CD4-positive, alpha-beta T cell (primary cell): Measurements from ENCODE around the gene ADSS1. TPM values are rescaled to one million over a fixed set of nuclear protein-coding genes. Genes with fewer than 3 reads are reported as not detected.
"Not testable (repeated sequence)": the region's sequence is repeated elsewhere in the genome, so short reads cannot be mapped to it uniquely, and the experiment has no call there.

Experiments used
- ATAC-seq: fragments of 200-7000 bp; cut with Tn5 transposase; one replicate; pipeline ENCODE4 v1.10.0; 2022; ENCODE audit warnings: mild to moderate bottlenecking; ENCODE audit not compliant: poor library complexity
- CTCF ChIA-PET: fragments of 350-600 bp; sonication (Branson Sonifier 250); formaldehyde crosslinking; loops from one replicate; lab custom pipeline; 2021; ENCODE audit warnings: antibody characterized with exemption, inconsistent platforms; lab: Charles Lee
- POLR2A ChIA-PET: fragments of 350-600 bp; sonication (Branson Sonifier 250); formaldehyde crosslinking; loops from one replicate; lab custom pipeline; 2021; ENCODE audit warnings: antibody characterized with exemption, inconsistent platforms; lab: Charles Lee
- DNase-seq, 14 experiments: peaks; one replicate each; pipeline ENCODE4 v3.0.0-alpha.2; 2013 to 2020; ENCODE audit warnings: mixed read lengths in 2 of 14
- H3K27ac ChIP-seq, 2 donors: one replicate each; pipeline versions ENCODE4 v1.5.1 to v1.7.0; 2013; ENCODE audit warnings: low read length in 2 of 2, low read depth in 1 of 2, mild to moderate bottlenecking in 1 of 2
- H3K27me3 ChIP-seq, 2 experiments: 1 replicate in 1 of 2; 2 replicates in 1 of 2; pipeline versions ENCODE4 v1.6.1 to v1.7.0; 2013; ENCODE audit warnings: low read length in 2 of 2, control low read depth in 1 of 2, mild to moderate bottlenecking in 1 of 2, moderate library complexity in 1 of 2; ENCODE audit not compliant: insufficient read depth in 2 of 2, control insufficient read depth in 1 of 2
- H3K36me3 ChIP-seq: one replicate; pipeline ENCODE4 v1.6.1; 2013; ENCODE audit warnings: low read length, control low read depth; ENCODE audit not compliant: insufficient read depth
- H3K4me1 ChIP-seq: one replicate; pipeline ENCODE4 v1.6.1; 2013; ENCODE audit warnings: low read length, control low read depth; ENCODE audit not compliant: insufficient read depth
- H3K4me3 ChIP-seq: one replicate; pipeline ENCODE4 v1.5.1; 2013; ENCODE audit warnings: mild to moderate bottlenecking, low read length, moderate library complexity
- H3K9me3 ChIP-seq, 2 experiments: 1 replicate in 1 of 2; 2 replicates in 1 of 2; pipeline versions ENCODE4 v1.6.1 to v1.7.0; 2013; ENCODE audit warnings: low read length in 2 of 2, mild to moderate bottlenecking in 2 of 2, control low read depth in 1 of 2, moderate library complexity in 1 of 2; ENCODE audit not compliant: control insufficient read depth in 1 of 2, insufficient read depth in 1 of 2
- H3K27ac Mint-ChIP-seq: one replicate; pipeline ENCODE4 v1.8.0; 2020; ENCODE audit warnings: mixed read lengths
- H3K27me3 Mint-ChIP-seq: one replicate; pipeline ENCODE4 v1.8.0; 2021; ENCODE audit warnings: mixed read lengths
- H3K36me3 Mint-ChIP-seq: one replicate; pipeline ENCODE4 v1.8.0; 2021; ENCODE audit warnings: low read depth, mixed read lengths
- H3K4me1 Mint-ChIP-seq: one replicate; pipeline ENCODE4 v1.8.0; 2021; ENCODE audit warnings: low read depth, mixed read lengths
- H3K4me3 Mint-ChIP-seq: one replicate; pipeline ENCODE4 v1.8.0; 2020; ENCODE audit warnings: mild to moderate bottlenecking, mixed read lengths
- H3K9me3 Mint-ChIP-seq: one replicate; pipeline ENCODE4 v1.8.0; 2020; ENCODE audit warnings: mixed read lengths
- intact Hi-C, 2 experiments: fragments of 100-400 bp; cut with DNase I in 1 of 2; cut with micrococcal nuclease in 1 of 2; formaldehyde crosslinking; loops; one replicate each; pipeline versions ENCODE4 v1.15.1 to v1.9.0; 2023 to 2025; cut with DNase I, micrococcal nuclease
- total RNA-seq, 174 experiments: library from RNA in 2 of 174; stranded (reverse) in 2 of 174; gene quantifications; one replicate each; pipeline ENCODE4 v1.2.3 and lab custom pipeline; 2021 to 2026
- TF ChIP-seq, protein P1 (sequence below): fragments of 200-600 bp; IDR thresholded peaks from one replicate; pipeline ENCODE4 v1.8.0; 2022; ENCODE audit warnings: antibody characterized with exemption, mild to moderate bottlenecking

ADSS1 gene
- total RNA-seq, 2 experiments from 2014 or later: 2.0 to 2.7 TPM

- intact Hi-C loops: no loop called here
- CTCF ChIA-PET: no interaction called here
- no peaks in the 10 kb centered on the region for H3K36me3 Mint-ChIP-seq
- Histone ChIP-seq H3K27me3 (peaks cover 0 to 4% of the 10 kb centered on the region in 2 experiments), H3K27ac (no peak overlapping the region), H3K4me1 (peaks cover 17% of the 10 kb centered on the region), H3K9me3 (peaks cover 0 to 4% of the 10 kb centered on the region in 2 experiments), H3K36me3 (no peaks in the 10 kb centered on the region), H3K4me3 (no peak overlapping the region)
- no peak overlapping the region for H3K27ac Mint-ChIP-seq
- no peaks in the 10 kb centered on the region for H3K27me3 Mint-ChIP-seq
- ATAC-seq (no peak), DNase-seq (no peak)
- TF ChIP-seq, protein P1, sequence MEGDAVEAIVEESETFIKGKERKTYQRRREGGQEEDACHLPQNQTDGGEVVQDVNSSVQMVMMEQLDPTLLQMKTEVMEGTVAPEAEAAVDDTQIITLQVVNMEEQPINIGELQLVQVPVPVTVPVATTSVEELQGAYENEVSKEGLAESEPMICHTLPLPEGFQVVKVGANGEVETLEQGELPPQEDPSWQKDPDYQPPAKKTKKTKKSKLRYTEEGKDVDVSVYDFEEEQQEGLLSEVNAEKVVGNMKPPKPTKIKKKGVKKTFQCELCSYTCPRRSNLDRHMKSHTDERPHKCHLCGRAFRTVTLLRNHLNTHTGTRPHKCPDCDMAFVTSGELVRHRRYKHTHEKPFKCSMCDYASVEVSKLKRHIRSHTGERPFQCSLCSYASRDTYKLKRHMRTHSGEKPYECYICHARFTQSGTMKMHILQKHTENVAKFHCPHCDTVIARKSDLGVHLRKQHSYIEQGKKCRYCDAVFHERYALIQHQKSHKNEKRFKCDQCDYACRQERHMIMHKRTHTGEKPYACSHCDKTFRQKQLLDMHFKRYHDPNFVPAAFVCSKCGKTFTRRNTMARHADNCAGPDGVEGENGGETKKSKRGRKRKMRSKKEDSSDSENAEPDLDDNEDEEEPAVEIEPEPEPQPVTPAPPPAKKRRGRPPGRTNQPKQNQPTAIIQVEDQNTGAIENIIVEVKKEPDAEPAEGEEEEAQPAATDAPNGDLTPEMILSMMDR: no peak
- H3K9me3 Mint-ChIP-seq: no peaks in the 10 kb centered on the region
- POLR2A ChIA-PET: no interaction called here
- H3K4me3 Mint-ChIP-seq: peak overlapping the region; percentile 15
- H3K4me1 Mint-ChIP-seq: no peaks in the 10 kb centered on the region
Observed at GRCh38 chr14:104726600-104727451, 2.8 kb downstream of the ADSS1 start.

DNA sequence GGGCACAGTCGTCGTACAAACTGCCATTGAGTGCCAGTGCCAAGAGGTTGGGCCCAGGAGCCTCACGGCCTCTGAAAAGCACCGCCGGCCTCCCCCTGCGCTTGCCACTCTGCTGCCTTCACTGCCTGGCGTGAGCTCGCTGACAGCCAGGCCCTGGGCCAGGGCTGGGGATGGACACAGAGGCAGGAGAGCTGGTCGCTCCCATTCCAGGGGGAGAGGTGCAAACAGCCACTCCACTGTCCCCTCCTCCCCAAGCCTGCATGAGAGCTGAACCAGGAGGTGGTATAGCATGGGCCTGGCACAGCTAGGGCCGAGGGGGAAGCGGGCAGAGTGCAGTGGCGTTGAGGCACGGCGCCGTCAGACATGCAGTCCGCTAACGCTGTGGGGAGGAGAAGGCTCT, 4.6 kb downstream of the ADSS1 start:
- Mint-ChIP-seq H3K27ac (no peak overlapping the region), H3K4me3 (no peak overlapping the region), H3K36me3 (no peaks in the 10 kb centered on the region), H3K4me1 (no peaks in the 10 kb centered on the region), H3K27me3 (no peaks in the 10 kb centered on the region), H3K9me3 (no peaks in the 10 kb centered on the region)
- peaks cover 0 to 4% of the 10 kb centered on the region in 2 experiments for H3K27me3 ChIP-seq
- TF ChIP-seq, protein P1: no peak
- ATAC-seq (no peak), DNase-seq (no peak)
- H3K4me3 ChIP-seq: no peak overlapping the region
- H3K36me3 ChIP-seq: no peaks in the 10 kb centered on the region
- H3K27ac ChIP-seq: no peak overlapping the region
- POLR2A ChIA-PET: no interaction called here
- CTCF ChIA-PET: no interaction called here
- H3K4me1 ChIP-seq: peaks cover 10% of the 10 kb centered on the region
- intact Hi-C loops: no loop called here
- peaks cover 0 to 4% of the 10 kb centered on the region in 2 experiments for H3K9me3 ChIP-seq

GRCh38 chr14:104729176-104729834, 5.3 kb downstream of the ADSS1 start:
- DNase-seq, intact Hi-C loops, H3K36me3 Mint-ChIP-seq, H3K27ac ChIP-seq, ATAC-seq, POLR2A ChIA-PET, H3K27ac Mint-ChIP-seq, H3K36me3 ChIP-seq, H3K4me3 ChIP-seq, H3K9me3 Mint-ChIP-seq, H3K4me1 Mint-ChIP-seq, CTCF ChIA-PET, H3K27me3 ChIP-seq, H3K9me3 ChIP-seq, H3K4me1 ChIP-seq, H3K27me3 Mint-ChIP-seq, H3K4me3 Mint-ChIP-seq: not testable (repeated sequence)
